H9 (cell line): Measurements from ENCODE around the gene HSD11B1L. TPM values are rescaled to one million over a fixed set of nuclear protein-coding genes. Genes with fewer than 3 reads are reported as not detected.
A peak's percentile ranks its signal among the peaks of the same experiment; 100 is the strongest.

Experiments used
- DNase-seq: peaks from one replicate; pipeline ENCODE4 v3.0.0-alpha.2; 2017
- H2AFZ ChIP-seq: one replicate; pipeline ENCODE4 v1.6.1; 2013; ENCODE audit warnings: mild to moderate bottlenecking, low read length, control low read depth, moderate library complexity
- H2AK5ac ChIP-seq: 2 replicates; pipeline ENCODE4 v1.6.1; 2013; ENCODE audit warnings: low read length, control low read depth, mixed read lengths; ENCODE audit not compliant: insufficient read length
- H2BK120ac ChIP-seq: one replicate; pipeline ENCODE4 v1.6.1; 2013; ENCODE audit warnings: low read depth, mild to moderate bottlenecking, low read length, control low read depth, inconsistent platforms; ENCODE audit not compliant: poor library complexity, severe bottlenecking
- H2BK12ac ChIP-seq: 2 replicates; pipeline ENCODE4 v1.6.1; 2013; ENCODE audit warnings: low read length, control low read depth, mixed read lengths, low read depth; ENCODE audit not compliant: insufficient read length
- H2BK15ac ChIP-seq: 2 replicates; pipeline ENCODE4 v1.6.1; 2013; ENCODE audit warnings: low read depth, low read length, control low read depth
- H2BK20ac ChIP-seq: one replicate; pipeline ENCODE4 v1.6.1; 2013; ENCODE audit warnings: low read depth, mild to moderate bottlenecking, low read length, control low read depth, inconsistent platforms; ENCODE audit not compliant: poor library complexity, severe bottlenecking
- H2BK5ac ChIP-seq: 2 replicates; pipeline ENCODE4 v1.6.1; 2013; ENCODE audit warnings: low read length, control low read depth, mixed read lengths; ENCODE audit not compliant: insufficient read length
- H3K14ac ChIP-seq: 2 replicates; pipeline ENCODE4 v1.6.1; 2013; ENCODE audit warnings: low read length, control low read depth; ENCODE audit not compliant: insufficient read depth
- H3K18ac ChIP-seq: 2 replicates; pipeline ENCODE4 v1.6.1; 2013; ENCODE audit warnings: low read depth, mild to moderate bottlenecking, mixed read lengths, low read length, control low read depth; ENCODE audit not compliant: insufficient read length
- H3K23ac ChIP-seq: 2 replicates; pipeline ENCODE4 v1.6.1; 2013; ENCODE audit warnings: low read length, control low read depth, mixed read lengths, low read depth; ENCODE audit not compliant: insufficient read length
- H3K23me2 ChIP-seq: 2 replicates; pipeline ENCODE4 v1.6.1; 2013; ENCODE audit warnings: low read depth, mild to moderate bottlenecking, mixed read lengths, low read length, control low read depth; ENCODE audit not compliant: insufficient read length, poor library complexity, severe bottlenecking
- H3K27ac ChIP-seq: 2 replicates; pipeline ENCODE4 v1.5.1; 2013; ENCODE audit warnings: low read length, control low read depth, mixed read lengths, low read depth; ENCODE audit not compliant: insufficient read length
- H3K27me3 ChIP-seq: 2 replicates; pipeline ENCODE4 v1.6.1; 2013; ENCODE audit warnings: low read length, control low read depth, inconsistent platforms; ENCODE audit not compliant: insufficient read depth
- H3K4ac ChIP-seq: 2 replicates; pipeline ENCODE4 v1.6.1; 2013; ENCODE audit warnings: low read depth, mild to moderate bottlenecking, control low read depth, inconsistent platforms, low read length, moderate library complexity
- H3K4me1 ChIP-seq: 2 replicates; pipeline ENCODE4 v1.6.1; 2013; ENCODE audit warnings: low read length, control low read depth, inconsistent platforms; ENCODE audit not compliant: insufficient read depth
- H3K4me2 ChIP-seq: 2 replicates; pipeline ENCODE4 v1.6.1; 2013; ENCODE audit warnings: low read length, control low read depth, mixed read lengths; ENCODE audit not compliant: insufficient read length, insufficient read depth
- H3K56ac ChIP-seq: 2 replicates; pipeline ENCODE4 v1.6.1; 2013; ENCODE audit warnings: low read depth, mild to moderate bottlenecking, mixed read lengths, low read length, control low read depth; ENCODE audit not compliant: insufficient read length
- H3K79me1 ChIP-seq: 2 replicates; pipeline ENCODE4 v1.6.1; 2013; ENCODE audit warnings: low read depth, mild to moderate bottlenecking, moderate library complexity, low read length, control low read depth, inconsistent platforms; ENCODE audit not compliant: insufficient read depth, poor library complexity, severe bottlenecking
- H3K79me2 ChIP-seq: 2 replicates; pipeline ENCODE4 v1.6.1; 2013; ENCODE audit warnings: low read length, control low read depth, inconsistent platforms; ENCODE audit not compliant: insufficient read depth
- H3K9ac ChIP-seq: 2 replicates; pipeline ENCODE4 v1.6.1; 2013; ENCODE audit warnings: low read length, control low read depth, mixed read lengths; ENCODE audit not compliant: insufficient read length; ENCODE audit errors: extremely low read depth
- H3K9me3 ChIP-seq: one replicate; pipeline ENCODE4 v1.6.1; 2013; ENCODE audit warnings: low read depth, low read length, inconsistent platforms; ENCODE audit not compliant: control insufficient read depth
- H3T11ph ChIP-seq: one replicate; pipeline ENCODE4 v1.6.1; 2013; ENCODE audit warnings: mild to moderate bottlenecking, low read length, control low read depth, inconsistent platforms
- H4K20me1 ChIP-seq: one replicate; pipeline ENCODE4 v1.6.1; 2013; ENCODE audit not compliant: control insufficient read depth, insufficient read length, insufficient read depth
- H4K5ac ChIP-seq: 2 replicates; pipeline ENCODE4 v1.6.1; 2013; ENCODE audit warnings: low read depth, mild to moderate bottlenecking, mixed read lengths, low read length, control low read depth; ENCODE audit not compliant: insufficient read length
- H4K8ac ChIP-seq: replicated peaks from 2 replicates; pipeline ENCODE4 v1.6.1; 2013; ENCODE audit warnings: low read length, control low read depth, mixed read lengths, low read depth; ENCODE audit not compliant: insufficient read length
- H4K91ac ChIP-seq: 2 replicates; pipeline ENCODE4 v1.6.1; 2013; ENCODE audit warnings: low read depth, mild to moderate bottlenecking, moderate library complexity, mixed read lengths, low read length, control low read depth; ENCODE audit not compliant: insufficient read length
- H3K27ac Mint-ChIP-seq, 3 experiments: 2 replicates in 2 of 3; 3 replicates in 1 of 3; pipeline ENCODE4 v1.8.0; 2020 to 2021; ENCODE audit warnings: mixed read lengths in 3 of 3, mild to moderate bottlenecking in 1 of 3, moderate library complexity in 1 of 3
- H3K27me3 Mint-ChIP-seq: 2 replicates; pipeline ENCODE4 v1.8.0; 2021; ENCODE audit warnings: low read depth, mild to moderate bottlenecking, moderate library complexity, mixed read lengths
- H3K36me3 Mint-ChIP-seq, 3 experiments: 2 replicates in 2 of 3; 3 replicates in 1 of 3; pipeline ENCODE4 v1.8.0; 2020 to 2021; ENCODE audit warnings: low read depth in 3 of 3, mixed read lengths in 3 of 3; ENCODE audit not compliant: insufficient read depth in 1 of 3
- H3K4me1 Mint-ChIP-seq, 2 experiments: 2 replicates each; pipeline ENCODE4 v1.8.0; 2020; ENCODE audit warnings: mixed read lengths in 2 of 2
- H3K4me3 Mint-ChIP-seq, 2 experiments: 2 replicates in 1 of 2; 3 replicates in 1 of 2; pipeline ENCODE4 v1.8.0; 2020 to 2021; ENCODE audit warnings: mild to moderate bottlenecking in 2 of 2, mixed read lengths in 2 of 2, moderate library complexity in 1 of 2
- H3K9me3 Mint-ChIP-seq, 2 experiments: 2 replicates in 1 of 2; 3 replicates in 1 of 2; pipeline ENCODE4 v1.8.0; 2020; ENCODE audit warnings: mild to moderate bottlenecking in 2 of 2, mixed read lengths in 2 of 2, moderate library complexity in 1 of 2
- CTCF ChIP-seq: fragments of 200-600 bp; sonication (generic); conservative IDR thresholded peaks from 3 replicates; pipeline ENCODE4 v1.8.0; 2021; ENCODE audit warnings: antibody characterized with exemption, mild to moderate bottlenecking
- WGBS: extraction: QIAGEN DNeasy Blood & Tissue Kit; methylation state at CpG from one replicate; pipeline ENCODE4 v1.1.7; 2013; ENCODE audit warnings: missing lambda C conversion rate, low lambda C conversion rate, mixed read lengths; ENCODE audit not compliant: insufficient read length; ENCODE audit errors: extremely low coverage; 5-methylcytosine and 5-hydroxymethylcytosine counted together
- total RNA-seq: library from RNA; stranded (reverse); gene quantifications from 2 replicates; pipeline ENCODE4 v1.2.1, GENCODE V29; 2021

The HSD11B1L gene
- total RNA-seq, 1 experiment from 2014 or later, result 9.3 TPM

GRCh38 chr19:5631567-5632240 is 49.1 kb upstream of the HSD11B1L start:
- Histone ChIP-seq H3K79me1 (peaks cover 28% of the 10 kb centered on the region), H3K56ac (no peak overlapping the region), H3K4me2 (no peak overlapping the region), H4K5ac (no peak overlapping the region), H3K18ac (no peak overlapping the region), H2BK5ac (no peak overlapping the region), H3K23me2 (no peaks in the 10 kb centered on the region), H2BK15ac (no peak overlapping the region), H2AFZ (no peak overlapping the region), H3K4me1 (no peaks in the 10 kb centered on the region), H2BK120ac (no peak overlapping the region), H3K23ac (no peak overlapping the region), H2AK5ac (no peak overlapping the region), H2BK20ac (no peak overlapping the region), H4K91ac (no peak overlapping the region), H3K9me3 (no peaks in the 10 kb centered on the region), H3K4ac (no peak overlapping the region), H3K27me3 (no peaks in the 10 kb centered on the region), H3T11ph (no peak overlapping the region), H3K27ac (no peak overlapping the region), H3K14ac (no peak overlapping the region), H4K8ac (no peak overlapping the region), H3K79me2 (peaks cover 59% of the 10 kb centered on the region; the same call in 1 of the 2 replicates), H3K9ac (no peak overlapping the region), H2BK12ac (no peak overlapping the region), H4K20me1 (no peaks in the 10 kb centered on the region)
- no peaks in the 10 kb centered on the region for H3K9me3 Mint-ChIP-seq
- H3K36me3 Mint-ChIP-seq, result peaks cover 9 to 64% (median 45%) of the 10 kb centered on the region in 3 experiments; a peak in 6 of 7 replicates
- peak overlapping the region in 2 of 3 experiments; percentile 1 to 46; a peak in 1 of 7 replicates for H3K27ac Mint-ChIP-seq
- WGBS, result no CpG with 5 or more reads among the region's 9 CpGs
- peaks cover 5 to 7% of the 10 kb centered on the region in 2 experiments for H3K4me1 Mint-ChIP-seq
- no peaks in the 10 kb centered on the region for H3K27me3 Mint-ChIP-seq
- no peak for DNase-seq
- no peak overlapping the region for H3K4me3 Mint-ChIP-seq
- TF ChIP-seq CTCF, result no peak
